ENCODE data around the gene SF3A1. TPM values are rescaled to one million over a fixed set of nuclear protein-coding genes. Genes with fewer than 3 reads are reported as not detected.
A peak's percentile ranks its signal among the peaks of the same experiment; 100 is the strongest.

The SF3A1 gene
- total and polyA plus RNA-seq, 7 experiments from 2014 or later = 83.2 to 341 (median 282) TPM

DNA sequence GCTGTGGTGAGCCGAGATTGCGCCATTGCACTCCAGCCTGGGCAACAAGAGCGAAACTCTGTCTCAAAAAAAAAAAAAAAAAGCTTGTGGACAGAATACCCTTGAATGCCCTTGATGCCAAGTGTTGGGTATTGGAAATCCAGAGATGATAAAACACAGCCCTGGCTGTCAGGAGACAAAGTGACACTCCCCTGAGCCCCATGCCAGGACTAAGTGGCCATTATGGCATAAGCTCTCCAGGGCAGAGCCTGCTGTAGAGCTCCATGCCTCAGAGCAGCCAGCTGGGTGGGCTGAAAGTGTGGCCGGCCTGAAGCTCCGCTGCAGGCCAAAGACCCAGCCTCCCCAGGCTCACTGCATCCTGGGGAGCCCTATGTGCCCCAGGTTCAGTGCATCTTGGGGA is 25.6 kb upstream of the SF3A1 start:
- no peaks in the 10 kb centered on the region for H3K27me3 ChIP-seq (ENCODE audit: control insufficient read depth in 2 of 2, insufficient read depth in 2 of 2, low read length in 2 of 2)
- CTCF ChIA-PET = interaction anchor here (1.5 to 4.0 kb wide), 2 partner anchors 94 to 275 kb away, joined by 5 to 33 read pairs; partner anchors contain the start of gene CASTOR1
- intact Hi-C loops (cut with micrococcal nuclease) = no loop called here
- no peaks in the 10 kb centered on the region for H3K9me3 Mint-ChIP-seq
- peaks cover 0 to under 1% of the 10 kb centered on the region in 2 donors for H3K4me1 ChIP-seq (ENCODE audit: control insufficient read depth in 2 of 2, insufficient read depth in 2 of 2, low read length in 2 of 2)
- ATAC-seq = no peak
- no peaks in the 10 kb centered on the region for H3K36me3 ChIP-seq (ENCODE audit: control insufficient read depth in 2 of 3, insufficient read depth in 3 of 3, low read length in 3 of 3)
- H3K4me3 Mint-ChIP-seq = no peak overlapping the region
- H3K4me3 ChIP-seq (ENCODE audit: low read length) = no peak overlapping the region
- no peaks in the 10 kb centered on the region for H3K9me3 ChIP-seq (ENCODE audit: control insufficient read depth in 2 of 3, low read length in 3 of 3)
- H3K27me3 Mint-ChIP-seq = peaks cover 0 to under 1% (median 0%) of the 10 kb centered on the region in 5 donors
- H3K27ac ChIP-seq (ENCODE audit: low read depth, low read length) = no peak overlapping the region
- POLR2A ChIA-PET = interaction anchor here (0.8 kb wide), 1 partner anchor 88 kb away, joined by 3 read pairs; no protein-coding TSS in a partner anchor
- no peak for DNase-seq
- H3K27ac Mint-ChIP-seq = no peak overlapping the region
- peaks cover 4 to 11% (median 6%) of the 10 kb centered on the region in 7 donors for H3K4me1 Mint-ChIP-seq
- peaks cover 0 to 2% (median 0%) of the 10 kb centered on the region in 5 donors for H3K36me3 Mint-ChIP-seq

- POLR2A ChIA-PET = interaction anchor here (1.2 to 1.3 kb wide), 2 partner anchors 17 to 43 kb away, joined by 3 to 4 read pairs; no protein-coding TSS in a partner anchor
- no peak for ATAC-seq
- no peaks in the 10 kb centered on the region for H3K36me3 ChIP-seq (ENCODE audit: control insufficient read depth in 2 of 3, insufficient read depth in 3 of 3, low read length in 3 of 3)
- Mint-ChIP-seq H3K4me3 (no peak overlapping the region), H3K27ac (peak overlapping the region in 1 of 9 donors; percentile 12), H3K9me3 (no peaks in the 10 kb centered on the region), H3K27me3 (no peaks in the 10 kb centered on the region), H3K36me3 (peaks cover 0 to 2% (median 0%) of the 10 kb centered on the region in 5 donors), H3K4me1 (peaks cover 2 to 7% (median 3%) of the 10 kb centered on the region in 7 donors)
- H3K9me3 ChIP-seq (ENCODE audit: control insufficient read depth in 2 of 3, low read length in 3 of 3) = no peaks in the 10 kb centered on the region
- no peak for DNase-seq
- H3K4me1 ChIP-seq (ENCODE audit: control insufficient read depth in 2 of 2, insufficient read depth in 2 of 2, low read length in 2 of 2) = no peaks in the 10 kb centered on the region
- CTCF ChIA-PET = interaction anchor here (1.4 to 4.0 kb wide), 2 partner anchors 43 to 93 kb away, joined by 5 to 33 read pairs; partner anchors contain the start of gene CASTOR1
- intact Hi-C loops (cut with micrococcal nuclease) = no loop called here
- H3K27me3 ChIP-seq (ENCODE audit: control insufficient read depth in 2 of 2, insufficient read depth in 2 of 2, low read length in 2 of 2) = no peaks in the 10 kb centered on the region
- H3K4me3 ChIP-seq (ENCODE audit: low read length) = no peak overlapping the region
- H3K27ac ChIP-seq (ENCODE audit: low read depth, low read length) = no peak overlapping the region
These were observed 24.6 kb upstream of the SF3A1 start for GRCh38 chr22:30381264-30381663.

DNA sequence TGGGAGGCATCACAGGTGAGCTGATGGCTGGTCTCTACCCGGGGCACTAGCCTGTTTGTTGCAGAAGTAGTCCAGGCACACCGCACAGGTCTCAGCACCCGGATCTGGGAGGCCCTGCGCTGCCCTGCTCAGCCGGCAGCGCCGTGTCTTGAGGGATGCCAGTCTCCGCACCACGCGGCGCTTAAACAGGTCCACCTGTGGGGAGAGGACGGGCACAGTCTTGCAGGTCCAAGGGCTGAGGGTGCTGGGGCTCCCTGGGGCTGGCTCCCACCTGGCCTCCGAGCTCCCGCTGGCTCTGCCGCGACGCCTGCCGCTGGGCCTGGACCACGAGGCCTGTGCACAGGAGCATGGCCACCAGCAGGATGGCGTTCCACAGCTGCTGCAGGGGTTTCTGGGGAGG is 23.3 kb upstream of the SF3A1 start:
- ChIA-PET CTCF (no interaction called here), POLR2A (no interaction called here)

GRCh38 chr22:30375312-30375849 is 18.7 kb upstream of the SF3A1 start:
- Histone ChIP-seq H3K27ac (ENCODE audit: low read depth, low read length) (no peak overlapping the region), H3K9me3 (ENCODE audit: control insufficient read depth in 2 of 3, low read length in 3 of 3) (no peaks in the 10 kb centered on the region), H3K27me3 (ENCODE audit: control insufficient read depth in 2 of 2, insufficient read depth in 2 of 2, low read length in 2 of 2) (no peaks in the 10 kb centered on the region), H3K4me1 (ENCODE audit: control insufficient read depth in 2 of 2, insufficient read depth in 2 of 2, low read length in 2 of 2) (no peaks in the 10 kb centered on the region), H3K4me3 (ENCODE audit: low read length) (no peak overlapping the region), H3K36me3 (ENCODE audit: control insufficient read depth in 2 of 3, insufficient read depth in 3 of 3, low read length in 3 of 3) (no peaks in the 10 kb centered on the region)
- no peak overlapping the region for H3K4me3 Mint-ChIP-seq
- H3K4me1 Mint-ChIP-seq = peaks cover 0 to under 1% (median 0%) of the 10 kb centered on the region in 7 donors
- ChIA-PET CTCF (interaction anchor here (0.7 kb wide), 1 partner anchor 839 kb away, joined by 5 read pairs; no protein-coding TSS in a partner anchor), POLR2A (no interaction called here)
- H3K9me3 Mint-ChIP-seq = no peaks in the 10 kb centered on the region
- intact Hi-C loops (cut with micrococcal nuclease) = no loop called here
- no peak for DNase-seq
- no peaks in the 10 kb centered on the region for H3K27me3 Mint-ChIP-seq
- H3K36me3 Mint-ChIP-seq = peaks cover 0 to 2% (median 0%) of the 10 kb centered on the region in 5 donors
- ATAC-seq = no peak
- no peak overlapping the region for H3K27ac Mint-ChIP-seq

More for the DNA sequence above, 23.3 kb upstream of the SF3A1 start:
- intact Hi-C loops (cut with micrococcal nuclease) = no loop called here
- ATAC-seq (no peak), DNase-seq (no peak)
- no peak overlapping the region for H3K4me3 ChIP-seq (ENCODE audit: low read length)
- H3K27ac ChIP-seq (ENCODE audit: low read depth, low read length) = no peak overlapping the region
- H3K27me3 Mint-ChIP-seq = no peaks in the 10 kb centered on the region
- H3K36me3 ChIP-seq (ENCODE audit: control insufficient read depth in 2 of 3, insufficient read depth in 3 of 3, low read length in 3 of 3) = no peaks in the 10 kb centered on the region
- peaks cover 0 to 3% (median 0%) of the 10 kb centered on the region in 7 donors for H3K4me1 Mint-ChIP-seq
- no peak overlapping the region for H3K4me3 Mint-ChIP-seq
- H3K27me3 ChIP-seq (ENCODE audit: control insufficient read depth in 2 of 2, insufficient read depth in 2 of 2, low read length in 2 of 2) = no peaks in the 10 kb centered on the region
- no peaks in the 10 kb centered on the region for H3K9me3 ChIP-seq (ENCODE audit: control insufficient read depth in 2 of 3, low read length in 3 of 3)
- H3K4me1 ChIP-seq (ENCODE audit: control insufficient read depth in 2 of 2, insufficient read depth in 2 of 2, low read length in 2 of 2) = no peaks in the 10 kb centered on the region
- H3K36me3 Mint-ChIP-seq = peaks cover 0 to 3% (median 0%) of the 10 kb centered on the region in 5 donors
- H3K9me3 Mint-ChIP-seq = no peaks in the 10 kb centered on the region
- H3K27ac Mint-ChIP-seq = no peak overlapping the region

DNA sequence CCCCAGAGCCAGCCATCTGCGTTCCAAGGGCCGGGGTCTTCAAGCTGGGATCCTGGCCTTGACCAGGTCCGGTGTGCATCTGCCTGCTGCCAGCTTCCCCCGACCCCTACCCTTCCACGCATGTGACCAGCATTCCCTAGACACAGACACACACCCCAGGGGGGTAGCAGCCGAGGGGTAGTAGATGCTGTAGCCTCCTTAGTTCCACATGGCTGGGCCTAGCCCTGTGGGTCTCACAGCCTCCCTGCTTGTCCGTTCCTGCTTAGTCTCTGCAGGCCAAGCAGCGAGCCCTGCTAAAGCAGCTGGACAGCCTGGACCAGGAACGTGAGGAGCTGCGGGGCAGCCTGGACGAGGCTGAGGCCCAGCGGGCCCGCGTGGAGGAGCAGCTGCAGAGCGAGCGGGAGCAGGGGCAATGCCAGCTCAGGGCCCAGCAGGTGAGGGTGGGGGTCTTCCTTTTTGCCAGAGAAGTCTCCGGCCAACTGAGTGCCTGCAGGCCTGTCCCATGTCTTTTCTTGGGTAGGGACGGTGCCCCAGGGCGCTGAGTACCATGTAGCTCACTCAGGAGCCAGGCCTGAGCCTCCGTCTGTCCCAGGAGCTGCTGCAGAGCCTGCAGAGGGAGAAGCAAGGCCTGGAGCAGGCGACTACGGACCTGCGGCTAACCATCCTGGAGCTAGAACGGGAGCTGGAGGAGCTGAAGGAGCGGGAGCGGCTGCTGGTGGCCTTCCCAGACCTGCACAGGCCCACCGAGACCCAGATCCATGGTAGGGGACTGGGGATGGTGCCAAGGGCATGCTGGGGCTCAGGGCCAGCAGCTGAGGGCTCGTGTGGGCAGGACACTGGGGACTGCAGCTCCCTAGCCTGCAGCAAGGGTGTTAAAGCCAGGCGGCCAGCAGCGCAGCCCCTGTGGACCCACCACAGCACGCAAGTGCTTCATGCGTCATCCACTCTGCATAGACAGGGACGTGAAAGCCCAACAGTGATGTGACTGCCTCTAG is 16.9 kb upstream of the SF3A1 start:
- Mint-ChIP-seq H3K4me3 (no peak overlapping the region), H3K4me1 (no peaks in the 10 kb centered on the region), H3K27me3 (no peaks in the 10 kb centered on the region), H3K9me3 (no peaks in the 10 kb centered on the region), H3K27ac (no peak overlapping the region), H3K36me3 (peaks cover 0 to 2% (median 0%) of the 10 kb centered on the region in 5 donors)
- ATAC-seq (peak; percentile 10), DNase-seq (no peak)
- intact Hi-C loops (cut with micrococcal nuclease) = no loop called here
- H3K9me3 ChIP-seq (ENCODE audit: control insufficient read depth in 2 of 3, low read length in 3 of 3) = no peaks in the 10 kb centered on the region
- H3K4me3 ChIP-seq (ENCODE audit: low read length) = no peak overlapping the region
- ChIA-PET CTCF (no interaction called here), POLR2A (no interaction called here)
- H3K4me1 ChIP-seq (ENCODE audit: control insufficient read depth in 2 of 2, insufficient read depth in 2 of 2, low read length in 2 of 2) = no peaks in the 10 kb centered on the region
- H3K36me3 ChIP-seq (ENCODE audit: control insufficient read depth in 2 of 3, insufficient read depth in 3 of 3, low read length in 3 of 3) = no peaks in the 10 kb centered on the region
- H3K27me3 ChIP-seq (ENCODE audit: control insufficient read depth in 2 of 2, insufficient read depth in 2 of 2, low read length in 2 of 2) = no peaks in the 10 kb centered on the region
- no peak overlapping the region for H3K27ac ChIP-seq (ENCODE audit: low read depth, low read length)

DNA sequence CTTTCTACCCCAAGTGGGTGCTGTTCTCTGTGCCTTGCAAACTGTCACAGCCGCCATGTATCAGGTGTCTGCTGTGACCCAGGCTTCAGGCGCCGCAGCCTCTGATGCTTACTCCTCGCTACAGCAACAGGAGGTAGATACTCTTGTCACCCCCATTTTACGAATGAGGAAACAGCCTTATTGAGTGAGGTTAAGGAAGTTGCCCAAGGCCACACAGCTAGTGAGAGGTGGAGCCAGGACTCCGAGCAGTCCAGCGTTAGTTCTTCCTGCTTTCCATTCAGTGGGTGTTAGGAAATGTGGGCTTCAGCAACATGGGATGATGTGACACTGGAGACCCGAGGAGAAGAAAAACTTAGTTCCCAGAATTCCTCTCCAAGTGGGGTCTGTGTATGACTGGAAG is 16.2 kb upstream of the SF3A1 start:
- ChIA-PET CTCF (no interaction called here), POLR2A (no interaction called here)
- Mint-ChIP-seq H3K27ac (no peak overlapping the region), H3K9me3 (no peaks in the 10 kb centered on the region), H3K36me3 (peaks cover 0 to 2% (median 0%) of the 10 kb centered on the region in 5 donors), H3K27me3 (no peaks in the 10 kb centered on the region), H3K4me3 (no peak overlapping the region), H3K4me1 (no peaks in the 10 kb centered on the region)
- Histone ChIP-seq H3K9me3 (ENCODE audit: control insufficient read depth in 2 of 3, low read length in 3 of 3) (no peaks in the 10 kb centered on the region), H3K27ac (ENCODE audit: low read depth, low read length) (no peak overlapping the region), H3K36me3 (ENCODE audit: control insufficient read depth in 2 of 3, insufficient read depth in 3 of 3, low read length in 3 of 3) (no peaks in the 10 kb centered on the region), H3K4me1 (ENCODE audit: control insufficient read depth in 2 of 2, insufficient read depth in 2 of 2, low read length in 2 of 2) (no peaks in the 10 kb centered on the region), H3K4me3 (ENCODE audit: low read length) (no peak overlapping the region), H3K27me3 (ENCODE audit: control insufficient read depth in 2 of 2, insufficient read depth in 2 of 2, low read length in 2 of 2) (no peaks in the 10 kb centered on the region)
- ATAC-seq = peak; percentile 62
- DNase-seq = no peak
- intact Hi-C loops (cut with micrococcal nuclease) = no loop called here
